Fibroblast of lung (primary cell): ENCODE results near the gene HSPB9.

Experiments
- EZH2 ChIP-seq: IDR thresholded peaks from 2 replicates; pipeline ENCODE4 v1.5.1; 2012; ENCODE audit warnings: low read length, control low read depth, mild to moderate bottlenecking; ENCODE audit errors: missing control alignments
- TF ChIP-seq, protein P1 (sequence below), 2 donors: IDR thresholded peaks in 1 of 2; conservative IDR thresholded peaks in 1 of 2; 1 replicate in 1 of 2; 2 replicates in 1 of 2; pipeline ENCODE4 v1.5.1; 2011 to 2012; ENCODE audit warnings: low read length in 2 of 2, control low read depth in 1 of 2, inconsistent platforms in 1 of 2, low read depth in 1 of 2, mild to moderate bottlenecking in 1 of 2

DNA sequence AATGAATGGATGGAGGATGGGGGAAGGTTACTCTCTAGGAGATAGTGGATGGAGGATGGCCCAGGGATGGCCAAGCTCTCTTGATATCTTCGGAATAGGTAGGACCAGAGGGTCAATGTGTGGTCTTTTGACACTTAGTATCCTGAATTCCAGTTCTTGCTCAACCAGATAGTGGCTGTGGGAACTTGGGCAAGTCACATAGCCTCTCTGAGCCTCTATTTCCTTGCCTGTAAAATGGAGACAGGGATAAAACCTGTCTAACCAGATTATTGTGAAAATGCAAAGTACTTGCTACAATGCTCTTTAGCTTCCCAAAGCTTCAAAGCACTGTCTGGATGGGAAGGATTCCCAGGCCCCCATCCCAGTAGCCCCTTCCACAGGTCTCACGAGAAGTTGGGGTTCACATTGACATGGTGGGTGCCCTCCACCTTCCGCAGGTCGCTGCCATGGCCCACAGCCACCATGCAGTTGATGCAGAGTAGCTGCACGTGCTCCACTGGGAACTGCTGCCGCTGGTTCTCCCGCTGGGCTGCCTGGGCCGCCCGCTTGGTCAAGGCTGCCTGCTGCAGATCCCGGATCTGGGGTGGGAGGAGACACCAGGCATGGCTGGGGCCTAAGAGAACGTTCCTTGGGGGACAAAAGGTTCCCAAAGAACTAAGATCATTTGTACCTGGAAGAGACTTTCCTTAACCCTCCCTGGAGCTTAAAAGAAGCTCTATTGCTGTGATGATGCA lies 19.2 kb upstream of the HSPB9 start:
- TF ChIP-seq, protein P1, sequence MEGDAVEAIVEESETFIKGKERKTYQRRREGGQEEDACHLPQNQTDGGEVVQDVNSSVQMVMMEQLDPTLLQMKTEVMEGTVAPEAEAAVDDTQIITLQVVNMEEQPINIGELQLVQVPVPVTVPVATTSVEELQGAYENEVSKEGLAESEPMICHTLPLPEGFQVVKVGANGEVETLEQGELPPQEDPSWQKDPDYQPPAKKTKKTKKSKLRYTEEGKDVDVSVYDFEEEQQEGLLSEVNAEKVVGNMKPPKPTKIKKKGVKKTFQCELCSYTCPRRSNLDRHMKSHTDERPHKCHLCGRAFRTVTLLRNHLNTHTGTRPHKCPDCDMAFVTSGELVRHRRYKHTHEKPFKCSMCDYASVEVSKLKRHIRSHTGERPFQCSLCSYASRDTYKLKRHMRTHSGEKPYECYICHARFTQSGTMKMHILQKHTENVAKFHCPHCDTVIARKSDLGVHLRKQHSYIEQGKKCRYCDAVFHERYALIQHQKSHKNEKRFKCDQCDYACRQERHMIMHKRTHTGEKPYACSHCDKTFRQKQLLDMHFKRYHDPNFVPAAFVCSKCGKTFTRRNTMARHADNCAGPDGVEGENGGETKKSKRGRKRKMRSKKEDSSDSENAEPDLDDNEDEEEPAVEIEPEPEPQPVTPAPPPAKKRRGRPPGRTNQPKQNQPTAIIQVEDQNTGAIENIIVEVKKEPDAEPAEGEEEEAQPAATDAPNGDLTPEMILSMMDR (conservative IDR thresholded peaks at IDR 0.05 in 1 of 2, IDR thresholded peaks at IDR 0.05 in 1 of 2; ENCODE audit: low read depth in 1 of 2, low read length in 2 of 2), result no peak
- TF ChIP-seq EZH2, result no peak
